Activated CD8-positive, alpha-beta memory T cell treated with anti-CD3 and anti-CD28 coated beads, Interleukin-2, amount 50 U/mL, for 24 hours (primary cell): ENCODE measurements around the gene CCDC33.

Experiments
- DNase-seq: peaks from one replicate; pipeline ENCODE4 v3.0.0-alpha.2; 2020; ENCODE audit errors: extremely low read depth

CCDC33 gene

DNA sequence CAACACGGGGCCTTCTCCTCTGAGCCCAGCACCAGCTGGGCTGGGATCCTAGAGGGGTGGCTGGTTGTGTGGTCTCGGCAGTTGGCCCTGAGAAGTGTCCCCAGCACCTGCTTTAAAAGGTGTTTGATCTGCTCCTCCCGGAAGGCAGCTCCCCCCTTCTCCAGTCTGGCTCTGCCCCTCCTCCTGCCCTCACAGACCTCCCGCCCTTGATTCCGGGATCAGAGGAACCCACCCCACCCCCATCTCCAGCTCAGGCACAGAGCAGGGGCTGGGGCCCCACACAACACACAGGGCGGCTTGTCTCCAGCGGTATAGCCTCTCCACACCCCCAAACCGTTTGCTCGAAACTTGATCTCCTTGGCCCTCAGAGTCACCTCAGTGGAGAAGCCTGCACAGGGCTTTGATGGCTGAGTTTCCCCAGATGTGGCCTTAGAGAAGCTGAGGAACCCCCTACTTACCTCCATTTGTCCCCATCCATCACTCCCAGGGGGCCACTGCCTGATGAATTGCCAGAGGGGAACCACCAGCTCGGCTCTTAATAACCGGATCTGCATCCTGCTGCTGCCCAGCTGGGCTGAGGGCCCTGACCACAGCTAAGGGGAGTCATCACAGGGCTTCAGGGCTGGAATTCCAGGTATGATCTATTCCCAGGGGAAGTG is 27.1 kb upstream of the CCDC33 start:
- no peak for DNase-seq

DNA sequence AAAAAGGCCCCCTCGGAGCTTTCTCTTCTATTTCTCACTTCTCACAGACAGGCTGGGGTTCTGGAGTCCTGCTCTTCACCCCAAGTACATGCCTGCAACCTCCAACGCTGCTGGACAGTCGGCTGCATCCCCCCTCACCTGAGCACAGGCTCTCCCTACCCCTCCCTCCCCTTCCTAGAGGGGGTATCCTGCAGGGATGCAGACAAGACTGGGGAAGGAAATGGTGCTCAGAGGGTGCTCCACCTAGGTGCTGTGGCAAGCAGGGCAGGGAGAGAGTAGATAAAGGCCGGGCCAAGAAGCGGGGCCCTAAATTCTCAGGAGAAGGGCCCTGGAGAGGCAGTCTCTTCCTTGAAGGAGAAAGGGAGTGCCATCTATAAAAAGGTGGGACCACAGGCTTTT is 26.6 kb upstream of the CCDC33 start:
- no peak for DNase-seq

DNA sequence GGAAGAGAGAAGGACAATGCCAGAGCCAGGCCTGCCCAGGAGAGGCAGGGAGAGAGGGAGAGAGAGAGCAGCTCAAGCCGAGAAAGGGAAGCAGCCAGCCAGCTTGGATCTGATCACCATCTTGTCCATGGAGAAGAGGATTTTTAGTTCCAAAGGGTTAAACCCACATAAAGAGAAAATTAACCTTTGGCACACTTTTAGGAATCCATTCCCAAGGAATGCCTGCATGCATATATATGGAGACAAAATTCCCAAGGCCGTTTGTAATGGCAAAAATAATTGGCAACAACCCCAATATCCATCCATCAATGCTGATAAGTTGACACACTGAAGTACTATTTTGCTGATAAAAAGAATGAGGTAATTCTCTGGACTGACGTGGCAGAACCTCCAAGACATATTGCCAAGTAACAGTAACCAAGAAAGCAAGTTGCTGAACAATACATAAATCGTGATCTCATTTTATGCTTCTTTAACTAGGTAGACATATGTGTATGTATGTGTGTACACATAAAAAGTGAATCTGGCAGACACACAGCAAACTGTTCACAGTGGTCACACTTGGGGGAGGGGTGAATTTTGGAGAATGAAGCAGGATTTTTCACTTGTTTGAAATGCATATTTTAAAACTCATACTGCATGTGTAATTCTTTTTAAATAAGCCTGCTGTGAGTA is 26.0 kb upstream of the CCDC33 start:
- no peak for DNase-seq

DNA sequence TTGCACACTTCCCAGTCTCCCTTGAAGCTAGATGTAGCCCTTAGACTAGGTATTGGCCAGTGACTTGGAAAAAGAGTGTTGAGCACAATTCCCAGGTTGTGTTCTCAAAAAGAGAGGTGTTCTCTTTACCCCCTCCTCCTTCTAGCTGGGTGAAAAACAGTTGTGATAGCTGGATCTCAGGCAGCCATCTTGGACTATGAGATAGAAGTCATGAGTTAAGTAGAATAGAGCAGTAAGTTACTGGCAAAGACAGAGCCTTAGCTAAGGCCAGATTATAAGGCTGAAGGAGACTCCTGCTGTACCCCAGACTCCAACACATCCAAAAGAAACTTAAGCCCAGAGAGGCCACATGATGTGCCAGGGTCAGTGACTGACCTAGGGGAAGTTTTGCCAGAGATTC is 25.4 kb upstream of the CCDC33 start:
- no peak for DNase-seq

DNA sequence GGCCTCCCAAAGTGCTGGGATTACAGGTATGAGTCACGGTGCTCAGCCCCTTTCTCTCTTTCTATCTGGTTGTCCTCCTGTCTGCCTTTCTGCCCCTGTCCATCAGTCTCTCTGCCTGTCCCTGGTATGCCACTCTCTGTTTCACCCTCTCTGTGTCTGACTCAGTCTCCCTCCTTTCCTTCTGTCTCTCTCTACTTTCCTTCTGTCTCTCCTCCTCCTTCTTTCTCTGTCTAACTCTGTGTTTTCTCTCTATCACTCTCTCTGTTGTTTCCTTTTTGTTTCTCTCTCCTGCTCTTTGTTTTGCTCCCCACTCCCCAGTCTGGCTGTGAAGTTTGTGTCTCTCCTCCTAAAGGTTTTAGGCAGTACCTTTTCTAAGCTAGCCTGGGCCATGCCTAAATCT is 24.5 kb upstream of the CCDC33 start:
- DNase-seq: no peak

DNA sequence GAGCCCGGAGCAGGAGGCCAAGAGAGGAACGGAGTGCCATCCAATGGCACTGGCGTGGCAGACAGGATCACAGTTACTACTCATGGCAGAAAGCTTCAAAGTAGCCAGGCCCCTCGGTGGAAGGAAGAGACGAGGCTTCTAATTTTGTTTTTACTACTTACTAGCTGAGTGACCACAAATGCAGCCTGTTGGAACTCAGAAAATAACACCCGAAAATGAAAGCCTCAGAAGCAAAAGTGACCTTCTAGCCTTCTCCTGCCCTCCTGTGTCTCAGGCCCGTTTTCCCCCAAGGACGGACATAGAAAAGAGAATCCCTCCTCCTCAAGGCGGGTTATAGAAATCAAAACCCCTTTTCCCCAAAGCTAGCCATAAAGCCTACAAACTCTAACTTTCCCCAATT is 23.6 kb upstream of the CCDC33 start:
- no peak for DNase-seq

DNA sequence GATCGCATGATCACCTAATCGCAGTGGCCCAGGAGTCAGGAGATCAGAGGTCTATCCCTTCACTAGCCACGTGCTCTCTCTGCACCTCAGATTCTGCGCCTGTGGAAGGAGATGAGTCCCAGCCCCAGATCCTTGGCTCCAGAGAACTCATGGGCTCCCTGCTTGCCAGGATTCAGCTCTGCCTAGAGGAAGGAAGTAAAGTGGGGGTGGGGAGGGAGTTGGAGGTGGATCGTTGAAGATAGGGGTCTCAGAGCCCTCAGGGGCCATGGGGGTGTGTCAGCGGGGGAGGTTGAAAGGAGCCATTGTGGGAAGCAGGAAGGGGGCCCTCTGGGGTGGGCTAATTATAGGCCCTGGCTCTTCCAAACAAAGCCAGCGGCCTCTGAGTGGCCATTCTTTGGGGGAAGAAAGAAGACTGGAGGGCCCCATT is 22.3 kb upstream of the CCDC33 start:
- DNase-seq: no peak

DNA sequence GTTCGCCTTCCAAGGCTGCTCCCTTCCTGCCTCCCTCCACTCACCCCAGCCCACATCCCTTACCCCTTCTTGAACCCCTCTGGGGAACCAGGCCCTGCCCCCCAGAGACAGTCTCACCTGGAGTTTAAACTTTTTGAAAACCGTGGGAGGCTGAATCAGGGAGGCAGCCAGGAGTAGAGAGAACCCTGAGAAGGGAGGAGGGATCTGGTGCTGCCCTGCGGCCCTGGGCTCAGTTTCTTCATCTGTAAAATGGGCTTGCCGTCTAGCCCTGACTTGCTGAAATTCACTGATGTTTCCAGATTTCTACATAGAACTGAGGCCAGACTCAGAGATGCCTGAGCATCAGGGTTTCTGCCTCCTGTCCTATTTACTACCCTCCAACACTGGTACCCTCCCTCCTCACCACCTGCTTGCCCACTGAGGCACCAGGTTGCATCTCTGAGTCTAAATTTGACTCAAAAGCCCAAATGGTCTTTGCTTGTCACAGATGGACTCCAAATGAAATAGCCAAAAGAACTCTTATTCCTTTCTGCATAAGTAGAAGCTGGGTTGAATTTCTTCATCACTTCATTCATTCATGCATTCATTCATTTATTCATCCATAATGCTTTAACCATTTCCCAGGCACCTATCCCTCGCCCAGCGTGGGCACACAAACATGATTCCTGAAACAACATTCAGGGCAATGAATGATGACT is 21.7 kb upstream of the CCDC33 start:
- DNase-seq: no peak

DNA sequence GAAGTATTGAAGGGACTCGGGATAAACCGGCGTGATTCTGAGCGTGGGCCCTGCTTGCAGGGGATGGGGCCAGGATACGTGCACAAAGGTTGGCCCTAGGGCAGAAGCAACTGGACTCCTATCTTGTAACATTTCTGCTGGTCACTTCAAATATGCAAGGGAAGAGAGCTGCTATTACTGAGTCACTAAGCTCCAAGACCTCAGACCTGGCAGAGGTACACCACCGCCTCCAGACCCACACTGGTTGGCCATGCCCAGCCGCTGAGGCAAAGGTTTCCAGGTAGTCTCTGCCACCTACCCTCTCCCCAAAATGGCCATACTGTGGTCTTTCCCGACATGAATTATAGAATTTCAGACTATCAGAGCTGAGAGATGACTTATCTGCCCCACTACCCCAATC is 20.2 kb upstream of the CCDC33 start:
- DNase-seq: no peak

DNA sequence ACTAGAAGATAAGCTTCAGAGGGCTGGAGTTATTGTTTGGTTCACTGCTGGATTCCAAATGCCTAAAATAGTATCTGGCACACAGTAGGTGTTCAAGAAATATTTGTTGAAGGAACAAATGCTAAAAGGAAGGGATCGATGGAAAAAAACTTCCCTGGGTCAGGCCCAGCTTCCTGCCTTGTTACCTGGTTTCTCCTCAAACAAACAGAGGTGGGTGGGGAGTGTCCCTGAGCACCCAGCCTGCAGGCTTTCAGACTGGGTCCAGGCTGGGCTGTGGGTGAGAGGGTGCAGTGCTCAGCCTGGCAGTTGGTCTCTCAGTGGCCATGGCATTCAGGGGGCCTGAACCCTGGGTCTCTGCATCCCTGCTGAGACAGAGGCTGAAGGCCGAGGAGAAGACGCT is 19.2 kb upstream of the CCDC33 start:
- DNase-seq: no peak

DNA sequence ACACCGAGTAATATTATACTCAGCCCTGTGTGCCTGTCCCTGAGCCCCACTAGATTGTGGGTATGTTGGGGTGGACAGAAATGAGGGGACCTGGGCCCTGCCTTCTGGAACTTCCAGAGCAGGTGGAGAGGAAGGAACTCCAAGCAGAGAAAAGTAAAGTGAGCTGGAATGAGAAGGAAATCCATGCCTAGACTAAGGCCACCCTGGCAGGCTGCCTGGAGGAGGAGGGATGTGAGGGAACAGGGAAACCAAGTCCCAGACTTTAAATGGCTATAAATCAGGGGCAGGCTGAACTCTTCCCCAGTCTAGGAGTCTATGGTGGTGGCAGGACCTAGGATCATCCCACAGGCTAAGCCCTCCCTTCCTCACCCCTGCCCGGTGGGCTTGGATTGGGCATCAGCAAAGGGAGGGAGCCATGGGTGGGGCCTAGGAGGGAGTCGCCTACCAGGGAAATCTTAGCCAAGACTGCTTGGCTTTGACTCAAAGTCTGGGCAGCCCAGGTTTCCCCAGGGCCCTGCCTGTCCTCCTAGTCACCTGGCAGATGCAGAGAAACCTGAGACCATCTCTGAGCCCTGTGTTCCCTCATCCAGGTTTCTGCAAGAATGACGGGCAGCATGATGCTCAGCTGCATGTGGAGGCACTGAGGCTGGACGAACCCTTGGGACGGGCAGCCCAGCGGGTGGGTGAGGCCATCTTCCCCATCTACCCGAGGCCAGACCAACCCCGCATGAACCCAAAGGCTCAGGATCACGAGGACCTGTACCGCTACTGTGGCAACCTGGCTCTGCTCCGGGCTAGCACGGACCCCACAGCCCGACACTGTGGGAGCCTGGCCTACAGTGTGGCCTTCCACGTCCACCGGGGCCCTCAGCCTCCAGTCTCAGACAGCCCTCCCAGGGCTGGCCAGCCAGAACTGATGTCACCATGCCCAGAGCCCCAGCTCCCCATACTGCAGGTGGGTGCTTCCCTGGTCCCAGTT is 17.9 kb upstream of the CCDC33 start:
- no peak for DNase-seq

DNA sequence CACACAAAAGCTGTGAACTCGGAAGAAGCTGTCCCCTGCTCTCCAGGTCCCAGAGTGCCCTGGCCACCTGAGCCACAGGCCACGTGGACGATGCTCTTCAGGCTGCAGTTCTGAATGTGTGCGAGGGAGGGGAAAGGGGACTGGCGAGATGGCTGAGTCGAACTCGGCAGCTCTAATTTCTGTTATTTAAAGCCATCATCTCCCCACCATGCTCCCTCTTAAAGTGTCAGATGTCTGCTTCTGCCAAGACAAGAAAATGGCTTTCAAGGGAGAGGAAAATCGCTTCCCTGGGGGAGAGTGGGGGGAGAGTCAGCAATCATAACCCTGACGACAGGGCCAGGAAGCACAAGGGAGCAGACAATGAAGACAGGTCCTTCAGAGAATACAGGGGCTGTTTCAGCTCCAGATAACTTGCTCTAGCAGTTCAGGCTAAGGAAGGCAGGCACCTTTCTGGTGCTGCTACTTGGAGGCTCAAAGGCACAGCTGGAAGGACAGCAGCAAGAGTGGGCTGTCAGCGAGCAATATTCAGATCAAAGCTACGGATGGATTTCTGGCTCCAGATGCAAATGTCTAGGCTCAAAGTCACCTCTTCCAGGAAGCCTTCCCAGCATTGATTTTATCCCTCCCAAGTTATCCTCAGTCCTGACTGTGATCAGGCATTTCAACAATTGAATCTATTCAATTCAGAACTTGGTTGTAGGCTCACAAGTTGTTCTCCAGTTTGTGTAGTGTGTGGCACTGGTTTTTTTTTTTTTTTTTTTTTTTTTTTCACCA is 15.5 kb upstream of the CCDC33 start:
- DNase-seq: no peak

DNA sequence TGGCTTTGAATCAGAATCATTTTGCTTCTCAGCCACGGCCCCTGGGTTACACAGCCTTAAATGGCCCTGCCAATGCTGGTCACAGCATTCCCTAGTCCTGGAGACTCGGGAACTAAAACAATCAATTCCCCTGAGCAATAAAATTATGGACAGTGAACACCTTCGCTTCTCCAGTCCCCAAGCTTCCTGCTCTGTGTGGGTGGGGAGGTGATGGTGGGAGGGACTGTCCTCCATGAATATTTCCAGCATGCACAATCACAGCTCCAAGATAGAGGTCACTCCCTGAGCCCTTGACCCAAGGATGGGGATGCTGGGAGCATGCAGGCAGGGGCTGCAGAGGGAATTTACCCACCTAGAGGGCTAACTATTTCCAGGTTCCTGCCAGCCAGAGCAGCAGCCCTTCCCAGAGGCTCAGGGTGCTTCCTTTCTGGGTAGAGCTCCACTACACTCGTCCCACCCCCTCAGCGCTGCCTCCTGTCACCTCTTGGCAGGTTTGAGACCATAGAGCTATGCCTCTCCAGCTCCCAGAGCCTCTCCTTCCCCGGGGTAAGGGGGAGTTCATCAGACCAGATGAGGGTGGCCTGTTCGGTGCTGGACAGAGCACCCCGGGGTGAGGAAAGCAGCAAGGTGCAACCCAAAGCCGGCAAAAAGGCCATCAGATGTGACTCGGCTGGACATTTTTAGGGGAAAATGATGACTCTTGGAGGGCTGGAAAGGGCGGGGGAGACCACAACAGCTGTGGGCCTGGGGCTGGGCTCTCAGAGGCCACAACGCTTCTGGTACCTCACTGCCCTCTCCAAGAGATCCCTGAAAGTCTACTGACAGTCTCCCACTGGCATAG is 14.5 kb upstream of the CCDC33 start:
- DNase-seq: no peak

DNA sequence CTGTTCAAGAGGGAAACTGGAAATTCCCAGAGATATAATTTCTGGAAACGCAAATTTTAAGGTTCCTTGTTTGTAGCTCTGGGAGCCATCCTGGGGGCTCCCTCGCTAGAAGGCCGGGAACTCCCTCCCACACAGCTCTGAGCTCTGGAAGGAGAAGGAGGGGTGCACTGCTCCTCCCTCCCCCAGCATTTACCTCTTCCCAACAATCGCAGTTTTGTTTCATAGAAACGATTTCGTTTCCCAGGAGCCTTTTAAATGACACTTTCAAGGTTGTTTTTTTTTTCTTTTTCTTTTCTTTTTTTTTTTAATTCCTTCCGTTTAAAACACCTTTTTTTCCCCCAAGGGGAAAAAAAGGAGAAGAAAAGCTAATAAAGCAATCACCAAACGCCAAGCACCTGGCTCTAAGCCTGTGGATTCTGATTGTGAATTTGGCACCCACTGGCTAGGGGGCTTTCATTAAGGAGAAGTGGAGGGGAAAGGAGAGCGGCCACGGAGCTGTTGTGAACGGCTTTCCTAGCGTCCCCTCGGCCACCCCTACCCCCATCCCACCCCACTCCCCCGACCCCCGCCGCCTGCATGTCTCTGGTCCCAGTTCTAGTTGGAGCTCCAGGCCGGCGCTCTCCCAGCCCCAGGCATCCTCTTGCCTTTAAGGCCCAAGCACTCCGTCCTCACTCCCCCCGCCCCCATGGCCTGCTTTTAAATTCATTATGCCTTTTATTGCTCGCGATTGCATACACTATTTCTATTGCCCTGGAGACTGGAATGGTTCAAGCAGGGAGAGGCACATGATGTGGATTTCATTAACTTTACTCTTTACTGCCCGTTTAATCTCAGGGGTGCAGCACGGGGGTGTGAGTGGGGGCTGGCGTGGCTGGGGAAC is 13.6 kb upstream of the CCDC33 start:
- DNase-seq: no peak

DNA sequence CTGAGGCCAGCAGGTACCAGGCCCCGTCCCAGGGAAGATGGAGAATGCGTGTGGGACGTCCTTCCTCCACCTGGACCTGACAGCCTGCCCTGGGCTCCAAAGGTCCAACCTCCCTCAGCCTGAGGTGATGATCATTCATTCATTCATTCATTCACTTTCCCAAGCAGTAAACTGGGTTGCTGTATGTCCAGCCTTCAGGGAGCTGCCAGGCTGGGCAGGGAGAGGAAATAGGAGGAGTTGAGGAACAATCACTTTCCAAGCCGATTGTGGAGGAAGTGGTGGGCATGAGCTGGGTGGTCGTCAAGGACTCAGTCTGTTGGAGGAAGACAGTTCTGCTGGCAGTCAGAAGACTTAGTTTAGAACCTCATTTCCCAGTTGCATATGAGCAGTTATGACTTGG is 10.2 kb upstream of the CCDC33 start:
- no peak for DNase-seq

DNA sequence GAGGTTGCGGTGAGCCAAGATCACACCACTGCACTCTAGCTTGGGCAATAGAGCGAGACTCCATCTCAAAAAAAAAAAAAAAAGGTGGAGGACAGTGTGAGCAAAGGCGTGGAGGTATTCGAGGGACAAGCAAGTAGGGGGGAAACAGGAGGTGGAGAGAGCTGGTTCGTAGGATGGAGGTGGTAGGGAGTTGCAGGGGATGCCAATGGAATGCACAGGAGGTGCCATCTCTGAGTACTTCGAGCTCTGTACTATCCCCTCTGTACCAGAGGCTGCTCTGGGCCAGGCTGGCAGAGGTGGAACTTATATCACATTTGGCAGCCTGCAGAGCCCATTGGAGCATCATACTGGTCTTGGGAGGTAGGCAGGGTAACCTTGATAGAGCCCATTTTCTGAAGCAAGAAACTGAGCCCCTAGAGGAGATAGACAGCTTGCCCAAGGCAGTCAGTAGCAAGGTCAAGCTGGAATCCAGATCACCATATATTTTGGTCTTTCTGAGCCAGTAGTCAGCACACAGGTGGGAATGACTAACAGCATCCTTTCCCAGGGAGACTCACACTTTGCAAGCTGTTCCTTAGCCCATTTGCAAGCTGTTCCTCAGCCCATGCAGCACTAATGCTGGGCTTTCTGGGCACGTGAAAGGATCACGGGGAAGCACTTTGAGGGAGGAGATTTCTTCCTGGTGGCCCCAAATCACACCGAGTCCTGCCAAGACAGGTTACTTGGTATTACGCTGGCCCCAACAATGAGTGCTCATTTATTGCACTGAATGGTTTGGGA is 9.2 kb upstream of the CCDC33 start:
- DNase-seq: no peak

DNA sequence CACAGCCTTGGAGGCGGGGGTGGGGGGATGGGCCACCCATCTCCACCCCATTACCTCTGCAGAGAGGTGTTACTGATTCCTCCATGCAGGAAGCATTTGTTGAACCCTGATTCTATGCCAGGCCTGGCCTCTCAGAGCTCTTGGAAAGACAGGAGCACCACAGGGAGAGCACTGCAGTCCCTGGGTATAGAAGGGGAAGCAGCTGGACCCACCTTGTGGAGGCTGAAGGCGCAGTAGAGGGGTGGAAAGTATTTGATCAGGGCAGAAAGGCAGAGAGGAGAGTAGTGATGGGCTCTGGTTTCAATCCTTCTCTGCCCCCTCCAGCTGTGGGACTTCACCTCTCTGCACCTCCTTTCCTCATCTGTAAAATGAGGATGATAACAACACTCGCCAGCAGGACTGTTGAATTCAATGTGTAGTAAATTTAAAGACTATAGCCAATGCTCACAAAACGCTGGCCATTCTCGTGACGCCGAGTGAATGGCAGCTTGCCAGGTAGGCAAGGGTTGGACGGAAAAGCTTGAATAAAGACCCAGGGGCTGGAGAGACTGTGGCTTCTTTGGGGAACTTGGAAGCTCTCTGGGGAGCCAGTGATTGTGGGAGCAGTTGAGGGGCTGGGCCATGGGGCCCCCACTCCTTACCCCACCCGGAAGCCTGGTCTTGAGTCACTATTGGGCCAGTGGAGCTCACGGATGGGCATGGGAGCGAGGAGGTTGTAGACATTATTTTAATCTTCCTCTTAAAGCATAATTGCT is 8.0 kb upstream of the CCDC33 start:
- DNase-seq: no peak

DNA sequence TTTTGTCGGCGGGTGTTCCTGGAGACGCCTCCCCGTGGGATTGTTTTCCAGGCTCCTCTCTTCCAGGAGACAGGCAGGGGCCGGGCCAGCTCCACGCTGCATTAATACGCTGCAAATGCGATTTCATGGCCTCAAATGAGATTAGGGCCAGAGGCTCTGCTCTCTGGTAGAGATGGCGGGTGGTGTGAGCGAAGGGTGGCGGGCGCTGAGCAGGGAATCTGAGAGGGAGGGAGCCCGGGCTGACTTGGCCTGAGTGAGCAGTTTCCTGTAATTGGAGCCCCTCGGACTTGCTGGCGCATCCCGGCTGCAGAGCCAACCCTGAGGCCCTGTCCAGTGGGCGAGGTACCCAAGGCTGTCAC is 7.4 kb upstream of the CCDC33 start:
- no peak for DNase-seq
